NCI-H1048 (cell line): Measurements from ENCODE around the gene SHC3.

Experiments used
- DNase-seq: peaks from one replicate; lab custom pipeline; 2025; lab: John Stamatoyannopoulos, UW

SHC3 gene

GRCh38 chr9:89052470-89053097 is 126.0 kb downstream of the SHC3 start:
- no peak for DNase-seq

- DNase-seq: no peak
Measured at GRCh38 chr9:89051421-89052025, 127.1 kb downstream of the SHC3 start.

DNA sequence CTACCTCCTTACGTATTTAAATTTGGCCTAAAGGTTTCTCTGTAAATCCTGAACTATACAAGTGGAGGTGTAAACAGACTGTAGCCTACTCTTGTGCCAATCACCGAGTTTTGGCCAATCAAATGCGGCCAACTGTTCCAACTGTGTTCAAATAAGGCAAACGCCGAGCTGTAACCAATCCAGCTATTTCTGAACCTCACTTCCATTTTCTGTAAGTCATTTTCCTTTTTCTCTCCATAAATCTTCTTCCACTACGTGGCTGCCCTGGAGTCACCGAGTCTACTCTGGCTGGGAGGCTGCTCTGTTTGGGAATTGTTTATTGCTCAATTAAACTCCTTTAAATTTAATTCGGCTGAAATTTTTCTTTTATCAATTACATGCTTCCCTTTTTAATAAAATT is 129.0 kb downstream of the SHC3 start:
- DNase-seq: no peak

DNA sequence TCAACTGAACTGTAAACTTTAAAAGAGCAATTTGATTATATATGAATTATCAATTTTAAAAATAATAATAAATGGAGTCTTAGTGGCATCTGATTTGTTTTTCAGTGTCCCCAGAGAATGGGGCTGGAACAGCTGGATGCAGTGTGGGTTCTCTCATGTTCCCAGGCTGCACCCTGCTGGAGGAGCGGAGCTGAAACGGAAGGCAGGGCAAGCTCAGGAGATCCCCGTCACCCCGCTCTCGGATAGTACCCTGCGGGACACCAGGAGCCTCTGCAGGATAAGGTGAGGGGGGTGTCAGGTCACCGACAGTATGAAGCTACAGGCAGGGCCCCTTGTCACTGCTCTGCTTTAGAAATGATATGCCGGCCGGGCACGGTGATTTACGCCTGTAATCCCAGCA is 130.0 kb downstream of the SHC3 start:
- DNase-seq: no peak

DNA sequence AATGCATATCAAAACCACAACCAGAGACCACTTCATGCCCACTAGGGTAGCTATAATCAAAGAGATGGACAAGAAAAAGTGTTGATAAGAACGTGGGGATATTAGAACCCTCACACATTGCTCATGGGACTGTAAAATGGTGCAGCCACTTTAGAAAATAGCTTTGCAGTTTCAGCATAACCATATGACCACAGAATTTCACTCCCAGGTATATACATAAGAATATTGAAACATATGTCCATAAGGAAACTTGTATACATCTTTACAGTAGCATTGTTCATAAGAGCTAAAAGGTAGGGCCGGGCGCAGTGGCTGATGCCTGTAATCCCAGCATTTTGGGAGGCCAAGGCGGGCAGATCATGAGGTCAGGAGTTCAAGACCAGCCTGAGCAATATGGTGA is 131.0 kb downstream of the SHC3 start:
- no peak for DNase-seq

DNA sequence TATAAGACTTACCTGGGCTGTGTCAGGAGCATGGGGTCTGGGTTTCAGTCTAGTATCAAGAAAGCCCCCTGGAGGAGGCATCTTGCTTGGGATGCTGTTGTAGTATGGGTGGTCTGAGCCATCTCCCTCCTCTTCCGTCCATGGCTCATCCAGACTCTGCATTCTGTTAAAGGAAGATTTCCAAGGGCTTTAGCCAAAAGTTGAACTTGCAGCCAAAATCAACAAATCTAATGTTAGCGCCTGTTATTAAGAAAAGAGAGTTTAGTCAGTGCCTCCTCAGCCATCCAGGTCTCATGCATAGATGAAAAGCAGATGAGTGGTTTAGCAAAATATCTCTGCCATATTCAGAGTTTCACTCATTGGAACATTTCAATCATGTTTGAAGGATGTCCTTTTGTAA is 131.8 kb downstream of the SHC3 start:
- DNase-seq: no peak

DNA sequence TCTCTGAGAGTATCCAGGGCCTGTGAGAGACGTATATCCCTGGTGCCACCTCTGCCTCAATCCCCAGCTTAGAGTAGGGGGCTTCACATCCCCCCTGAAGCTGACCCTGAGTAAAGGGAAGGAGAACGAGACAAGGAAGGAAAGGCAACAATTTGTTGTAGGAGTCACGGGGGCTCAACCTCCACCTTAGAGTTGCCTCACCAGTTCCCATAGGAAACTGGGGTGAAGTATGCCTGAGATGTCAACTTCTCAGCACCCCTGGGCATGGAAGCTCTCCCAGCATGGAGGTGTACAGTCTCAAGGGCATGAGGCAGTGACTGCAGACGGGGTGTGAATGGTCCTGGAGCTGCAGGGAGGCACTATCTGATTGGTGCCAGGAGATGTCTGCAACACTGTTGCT is 133.7 kb downstream of the SHC3 start:
- no peak for DNase-seq

- DNase-seq: no peak
Measured at GRCh38 chr9:89044104-89044503, 134.5 kb downstream of the SHC3 start.

DNA sequence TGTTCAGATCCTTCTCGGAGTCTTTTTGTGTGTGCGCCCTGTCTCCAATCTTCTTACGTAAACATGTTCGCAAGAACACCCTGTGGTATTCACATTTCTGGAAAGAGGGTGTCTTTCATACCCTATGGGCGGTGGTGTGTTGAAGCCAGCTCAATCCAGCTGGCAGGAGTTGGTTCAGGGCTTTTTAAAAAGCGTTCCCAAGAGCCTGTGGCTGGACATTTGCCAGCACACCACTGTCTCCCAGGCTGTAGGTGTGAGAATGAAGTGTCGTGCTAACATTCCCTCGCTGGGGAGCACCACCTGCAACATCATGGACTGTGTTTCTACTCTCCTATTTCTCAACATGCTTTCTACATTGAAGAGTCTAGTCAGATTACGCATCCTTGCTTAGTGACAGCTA is 135.6 kb downstream of the SHC3 start:
- no peak for DNase-seq

- no peak for DNase-seq
Measured at GRCh38 chr9:89039664-89040063, 139.0 kb downstream of the SHC3 start.

DNA sequence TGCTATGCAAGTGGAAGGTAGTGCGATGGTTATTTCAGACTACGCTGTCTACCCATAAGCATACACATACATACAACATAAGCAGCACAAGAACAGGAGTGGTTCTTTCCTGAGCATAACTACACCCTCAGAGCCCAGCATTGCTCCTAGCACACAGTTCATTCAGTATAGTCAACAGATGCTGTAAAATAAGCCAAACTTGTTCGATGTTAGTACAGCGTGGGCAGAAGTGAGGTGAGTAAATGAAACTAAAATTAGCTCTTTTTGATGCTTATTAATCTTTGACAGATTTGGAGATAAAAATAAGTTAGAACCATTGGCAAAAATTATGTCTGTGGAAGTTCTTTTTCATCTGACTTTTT is 139.5 kb downstream of the SHC3 start:
- no peak for DNase-seq

DNA sequence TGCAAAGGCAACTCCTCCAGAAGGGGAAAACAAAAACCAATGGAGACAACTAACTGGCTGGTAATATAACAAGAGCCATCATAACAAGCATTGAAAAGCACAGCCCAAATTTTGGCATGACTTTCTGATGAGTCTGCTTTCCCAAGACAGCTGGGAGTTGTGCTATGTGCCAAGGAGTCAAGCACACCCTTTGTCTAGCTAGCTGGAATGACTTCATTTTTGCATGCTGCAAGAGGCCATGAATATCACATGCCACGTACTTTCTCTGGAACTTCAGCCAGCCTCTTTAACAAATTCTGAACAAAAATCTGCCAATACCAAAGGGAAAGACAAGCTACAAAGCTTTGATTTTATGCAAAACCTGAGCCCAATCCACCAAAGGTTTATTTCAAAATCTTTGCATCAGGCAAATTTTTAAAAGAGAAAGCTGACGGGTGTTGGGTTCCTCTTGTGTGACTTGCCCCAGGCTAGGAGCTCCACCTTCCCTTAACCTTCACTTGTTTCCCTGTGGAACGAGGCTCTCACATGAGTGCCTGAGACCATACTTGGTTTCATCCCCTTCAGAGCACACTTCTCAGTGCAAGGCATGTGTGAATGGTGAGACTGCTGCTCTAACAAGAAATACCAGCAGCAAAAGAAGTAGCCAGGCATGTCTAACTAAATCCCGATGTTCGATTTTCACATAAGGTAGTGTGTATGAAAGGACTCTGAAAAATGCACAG is 140.1 kb downstream of the SHC3 start:
- no peak for DNase-seq

GRCh38 chr9:89037891-89038290 is 140.7 kb downstream of the SHC3 start:
- DNase-seq: no peak

- DNase-seq: no peak
Measured at GRCh38 chr9:89037346-89037745, 141.3 kb downstream of the SHC3 start.

- no peak for DNase-seq
Measured at GRCh38 chr9:89036891-89037290, 141.7 kb downstream of the SHC3 start.

DNA sequence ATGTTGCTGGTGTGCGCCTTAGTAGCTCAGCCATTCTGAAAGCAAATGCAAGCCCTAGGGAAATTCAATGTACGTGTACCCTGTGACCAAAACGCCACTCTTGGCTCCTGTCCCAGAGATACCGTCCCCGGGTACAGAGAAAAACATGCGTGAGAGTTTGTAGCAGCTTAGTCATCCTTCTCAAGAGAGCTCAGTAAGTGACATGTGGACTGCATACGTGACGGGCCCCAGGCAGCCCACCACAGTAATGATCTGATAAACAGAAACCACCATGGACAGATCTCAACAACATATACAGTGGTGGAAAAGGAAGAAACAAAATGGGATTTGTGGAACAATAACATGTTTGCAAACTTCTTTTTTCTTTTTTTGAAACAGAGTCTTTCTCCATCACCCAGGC is 142.2 kb downstream of the SHC3 start:
- no peak for DNase-seq

- no peak for DNase-seq
Measured at GRCh38 chr9:89032661-89033060, 146.0 kb downstream of the SHC3 start.

DNA sequence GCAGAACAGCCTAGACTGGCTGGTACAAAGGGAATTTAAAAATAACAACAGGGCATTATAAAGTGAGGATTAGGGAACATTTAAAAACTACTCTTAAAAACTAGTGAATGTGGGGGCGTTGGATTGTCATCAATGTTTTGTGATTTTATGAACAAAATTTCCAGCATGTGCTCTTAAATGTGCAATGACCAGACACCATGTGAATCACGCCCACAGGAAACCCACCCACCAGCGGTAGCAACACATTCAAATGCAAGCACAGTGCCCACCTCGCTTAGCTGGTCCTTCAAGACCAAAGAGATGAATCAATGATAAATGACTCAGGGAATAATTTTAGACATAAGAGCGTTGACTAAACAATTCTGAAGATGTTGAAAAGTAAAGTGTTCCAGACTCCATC is 146.4 kb downstream of the SHC3 start:
- DNase-seq: no peak

- no peak for DNase-seq
Measured at GRCh38 chr9:89029788-89030187, 148.8 kb downstream of the SHC3 start.

GRCh38 chr9:89026876-89027275 is 151.7 kb downstream of the SHC3 start:
- no peak for DNase-seq

DNA sequence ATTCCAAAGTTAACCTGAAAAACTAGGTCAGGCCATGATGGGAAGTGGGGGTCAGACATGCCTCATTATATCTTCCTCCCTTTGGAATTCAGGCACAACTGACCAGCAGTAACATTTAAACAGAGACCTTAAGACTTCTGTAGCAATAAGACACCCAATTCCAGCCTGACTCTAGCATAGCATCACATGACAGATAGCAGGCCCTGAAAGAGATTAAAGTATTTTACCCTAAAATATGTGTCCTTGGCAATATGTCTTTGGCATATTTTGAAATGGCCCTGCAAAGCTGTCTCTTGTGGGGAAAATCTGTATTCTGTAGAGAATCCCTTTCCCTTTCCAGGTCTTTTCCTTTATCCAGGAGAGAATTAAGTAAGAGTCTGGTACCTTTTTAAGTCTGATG is 153.1 kb downstream of the SHC3 start:
- no peak for DNase-seq

DNA sequence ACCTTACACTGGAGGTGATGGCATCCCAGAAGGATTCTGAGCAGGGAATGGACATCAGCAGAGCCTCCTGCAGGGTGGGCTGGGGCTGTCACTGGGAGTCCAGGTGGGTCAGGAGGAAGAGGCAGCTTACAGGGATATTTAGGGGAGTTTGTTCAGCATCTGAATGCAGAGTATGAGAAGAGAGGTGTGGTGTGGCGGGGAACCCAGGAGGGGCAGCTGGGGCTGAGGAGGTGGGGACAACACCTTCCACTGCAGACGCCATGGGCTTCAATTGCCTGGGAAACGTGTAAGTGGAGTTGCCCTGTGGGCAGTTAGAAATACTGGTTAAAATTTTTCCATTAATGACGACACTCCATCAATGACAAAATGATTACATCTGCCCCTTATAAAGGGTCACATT is 153.9 kb downstream of the SHC3 start:
- no peak for DNase-seq

GRCh38 chr9:89023740-89024139 is 154.9 kb downstream of the SHC3 start:
- no peak for DNase-seq

GRCh38 chr9:89022902-89023301 is 155.7 kb downstream of the SHC3 start:
- DNase-seq: no peak
